DMS 273 (cell line): Measurements from ENCODE around the gene SPPL2B.

Experiments used
- DNase-seq: peaks from one replicate; lab custom pipeline; 2025; ENCODE audit not compliant: unreplicated experiment; lab: John Stamatoyannopoulos, UW

The SPPL2B gene

GRCh38 chr19:2300533-2300932 is 28.0 kb upstream of the SPPL2B start:
- DNase-seq: no peak

- DNase-seq: peak; percentile 60
Observed at GRCh38 chr19:2302319-2303210, 25.9 kb upstream of the SPPL2B start.

- no peak for DNase-seq
Observed at GRCh38 chr19:2303211-2303798, 25.2 kb upstream of the SPPL2B start.

GRCh38 chr19:2305452-2306280 is 22.8 kb upstream of the SPPL2B start:
- DNase-seq: no peak

- no peak for DNase-seq
Observed at GRCh38 chr19:2306281-2306806, 22.1 kb upstream of the SPPL2B start.

- DNase-seq: no peak
Observed at GRCh38 chr19:2306971-2307370, 21.5 kb upstream of the SPPL2B start.

GRCh38 chr19:2307518-2308012 is 20.9 kb upstream of the SPPL2B start:
- DNase-seq: no peak

- DNase-seq: peak; percentile 68
Observed at GRCh38 chr19:2308114-2308556, 20.3 kb upstream of the SPPL2B start, which contains the start of gene LINGO3. Gene LINGO3, minus strand, starts transcription at chr19:2308154. Its CDS starts 16,378 bp downstream, at chr19:2291776.

GRCh38 chr19:2309734-2310362 is 18.6 kb upstream of the SPPL2B start:
- DNase-seq: peak; percentile 71

GRCh38 chr19:2311093-2311492 is 17.4 kb upstream of the SPPL2B start:
- DNase-seq: no peak

- peak; percentile 62 for DNase-seq
Observed at GRCh38 chr19:2312820-2313501, 15.5 kb upstream of the SPPL2B start.

GRCh38 chr19:2315121-2315817 is 13.2 kb upstream of the SPPL2B start:
- DNase-seq: no peak

- DNase-seq: peak; percentile 69
Observed at GRCh38 chr19:2315818-2316353, 12.6 kb upstream of the SPPL2B start.

- DNase-seq: no peak
Observed at GRCh38 chr19:2317300-2317699, 11.2 kb upstream of the SPPL2B start.

- DNase-seq: no peak
Observed at GRCh38 chr19:2317756-2318155, 10.7 kb upstream of the SPPL2B start.

- no peak for DNase-seq
Observed at GRCh38 chr19:2318923-2319322, 9.6 kb upstream of the SPPL2B start.

- DNase-seq: no peak
Observed at GRCh38 chr19:2319551-2319950, 8.9 kb upstream of the SPPL2B start.

- no peak for DNase-seq
Observed at GRCh38 chr19:2320049-2320448, 8.4 kb upstream of the SPPL2B start.

- DNase-seq: no peak
Observed at GRCh38 chr19:2320939-2321338, 7.5 kb upstream of the SPPL2B start.
